ENCODE measurements around the gene CATSPERZ.

Gene CATSPERZ

GRCh38 chr11:64299847-64300648 is at the start of gene CATSPERZ:
Gene CATSPERZ, plus strand, starts transcription at chr11:64300358. Its CDS starts 53 bp downstream, at chr11:64300411.
- no peak for DNase-seq (ENCODE audit: low spot score)

- DNase-seq (ENCODE audit: low spot score) = no peak
These were observed 49.6 kb upstream of the CATSPERZ start for GRCh38 chr11:64250415-64251015.

DNA sequence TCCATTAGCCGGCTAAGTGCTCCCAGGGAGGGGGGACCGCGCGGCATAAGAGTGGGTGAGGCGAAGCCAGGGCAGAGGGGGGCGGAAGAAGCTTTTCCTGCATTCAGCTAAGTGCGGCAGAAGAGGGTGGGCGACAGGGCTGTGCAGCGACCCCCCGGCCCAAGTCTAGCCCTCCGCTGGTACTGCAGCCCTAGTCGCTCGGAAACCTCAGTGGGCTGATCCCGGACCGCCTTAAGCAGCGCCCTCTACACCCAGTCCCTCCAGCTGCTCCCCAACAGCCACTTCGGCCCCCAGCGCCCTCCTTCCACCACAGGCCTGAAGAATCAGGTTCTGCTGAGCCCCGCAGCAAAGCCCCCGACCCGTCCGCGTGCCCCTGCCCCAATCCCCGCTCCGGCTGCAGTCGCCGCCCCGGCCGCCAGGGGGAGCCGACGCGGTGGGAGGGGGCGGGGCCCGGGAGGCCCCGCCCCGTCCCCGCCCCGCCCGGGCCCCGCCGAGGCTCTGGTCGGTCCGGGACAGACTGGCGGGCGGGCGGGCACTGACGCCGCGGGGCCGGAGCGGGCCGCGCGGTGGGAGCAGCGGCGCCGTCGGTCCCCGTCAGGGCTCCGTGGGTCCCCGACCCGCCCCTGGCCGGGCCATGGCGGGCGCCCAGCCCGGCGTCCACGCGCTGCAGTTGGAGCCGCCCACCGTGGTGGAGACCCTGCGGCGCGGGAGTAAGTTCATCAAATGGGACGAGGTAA is 49.0 kb upstream of the CATSPERZ start, which contains the start of gene PLCB3:
TSS of gene PLCB3 (plus strand) at position 515 of the 737 bp plus-strand sequence. CDS start at position 635, 120 bp downstream.
- DNase-seq (ENCODE audit: low spot score) = peak; percentile 84

DNA sequence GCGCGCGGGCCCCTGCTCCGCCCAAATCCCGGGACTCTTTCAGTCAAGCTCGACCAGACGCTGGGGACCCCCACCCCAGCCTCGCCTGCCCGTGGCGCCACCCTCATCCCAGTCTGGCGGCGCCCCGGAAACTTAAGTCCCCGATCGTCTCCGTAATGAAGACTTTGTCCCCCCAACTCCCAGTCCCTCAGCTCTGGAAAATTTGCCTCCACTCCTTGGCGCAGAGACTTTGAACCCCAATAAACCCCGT is 48.5 kb upstream of the CATSPERZ start:
- DNase-seq (ENCODE audit: low spot score) = no peak

- DNase-seq (ENCODE audit: low spot score) = peak; percentile 66
These were observed 47.9 kb upstream of the CATSPERZ start for GRCh38 chr11:64252003-64252872.

DNA sequence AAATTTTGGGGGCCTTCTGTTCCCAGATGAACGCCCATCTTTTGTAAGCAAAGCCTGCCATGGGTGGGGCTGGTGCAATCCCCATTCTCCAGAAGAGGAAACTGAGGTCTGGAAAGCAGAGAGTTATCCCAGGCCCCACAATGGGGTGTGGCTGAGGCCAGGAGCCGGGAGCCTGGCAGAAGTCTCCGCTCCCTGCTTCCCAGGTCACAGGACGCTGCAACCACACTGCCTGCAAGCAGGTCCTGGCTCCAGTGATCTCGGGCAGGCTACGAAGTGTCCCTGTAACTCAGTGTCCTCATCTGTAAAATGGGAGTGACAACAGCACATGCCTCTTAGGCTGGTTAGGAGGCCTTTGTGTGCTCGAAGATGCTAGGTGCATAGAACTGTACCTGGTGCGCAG is 47.1 kb upstream of the CATSPERZ start:
- DNase-seq (ENCODE audit: low spot score) = no peak

- DNase-seq (ENCODE audit: low spot score) = no peak
These were observed 46.7 kb upstream of the CATSPERZ start for GRCh38 chr11:64253481-64253880.

DNA sequence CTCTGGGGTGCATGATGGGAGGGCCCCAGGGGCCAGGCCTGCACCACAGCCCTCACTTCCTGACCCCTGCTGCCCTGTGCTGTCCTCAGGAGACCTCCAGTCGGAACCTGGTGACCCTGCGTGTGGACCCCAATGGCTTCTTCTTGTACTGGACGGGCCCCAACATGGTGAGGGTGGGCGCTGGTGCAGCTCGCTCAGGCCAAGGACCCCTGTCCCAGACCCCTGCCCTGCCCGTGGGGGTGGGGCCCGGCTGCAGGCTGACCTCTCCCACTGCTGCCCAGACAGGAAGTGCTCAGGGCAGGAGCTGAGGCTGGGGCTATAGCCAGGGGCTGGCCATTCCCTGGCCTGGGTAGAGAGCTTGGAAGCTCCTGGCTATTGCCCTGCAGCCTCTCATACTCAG is 45.8 kb upstream of the CATSPERZ start:
- no peak for DNase-seq (ENCODE audit: low spot score)

- DNase-seq (ENCODE audit: low spot score) = no peak
These were observed 44.7 kb upstream of the CATSPERZ start for GRCh38 chr11:64255135-64256128.

- DNase-seq (ENCODE audit: low spot score) = no peak
These were observed 43.9 kb upstream of the CATSPERZ start for GRCh38 chr11:64256300-64256699.

DNA sequence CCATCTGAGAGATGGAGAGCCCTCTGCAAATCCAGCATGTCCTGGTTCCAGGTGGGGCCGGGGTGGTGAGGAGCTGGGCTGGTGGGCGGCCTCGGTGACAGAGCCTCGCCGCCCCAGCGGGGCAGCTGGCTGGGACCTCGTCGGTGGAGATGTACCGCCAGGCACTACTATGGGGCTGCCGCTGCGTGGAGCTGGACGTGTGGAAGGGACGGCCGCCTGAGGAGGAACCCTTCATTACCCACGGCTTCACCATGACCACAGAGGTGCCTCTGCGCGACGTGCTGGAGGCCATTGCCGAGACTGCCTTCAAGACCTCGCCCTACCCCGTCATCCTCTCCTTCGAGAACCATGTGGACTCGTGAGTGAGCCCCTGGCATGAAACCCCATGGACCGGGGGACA is 41.8 kb upstream of the CATSPERZ start:
- DNase-seq (ENCODE audit: low spot score) = no peak

GRCh38 chr11:64258946-64259532 is 41.1 kb upstream of the CATSPERZ start:
- no peak for DNase-seq (ENCODE audit: low spot score)

- no peak for DNase-seq (ENCODE audit: low spot score)
These were observed 40.6 kb upstream of the CATSPERZ start for GRCh38 chr11:64259533-64260067.

DNA sequence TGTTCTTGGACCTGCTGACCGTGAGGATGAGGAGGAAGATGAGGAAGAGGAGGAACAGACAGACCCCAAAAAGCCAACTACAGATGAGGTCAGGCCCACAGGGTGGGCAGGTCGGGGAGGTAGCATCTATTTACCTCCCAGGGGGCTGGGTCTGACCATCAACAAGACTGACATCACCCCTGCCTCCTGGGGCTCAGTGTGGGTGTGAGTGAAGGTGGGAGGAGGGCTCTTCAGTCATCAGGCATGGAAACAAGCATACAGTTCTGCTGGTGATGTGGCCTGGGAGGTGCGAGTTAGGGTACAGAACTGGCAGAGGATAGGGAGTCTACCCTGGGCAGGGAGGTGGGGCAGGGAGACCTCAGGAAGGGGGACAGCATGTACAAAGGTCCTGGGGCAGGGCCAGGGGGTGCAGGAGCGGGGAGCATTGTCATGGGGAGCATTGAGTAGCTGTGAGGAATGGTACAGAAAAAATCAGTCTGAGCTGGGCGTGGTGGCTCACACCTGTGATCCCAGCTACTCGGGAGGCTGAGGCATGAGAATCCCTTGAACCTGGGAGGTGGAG is 39.9 kb upstream of the CATSPERZ start:
- DNase-seq (ENCODE audit: low spot score) = no peak

GRCh38 chr11:64261556-64262080 is 38.5 kb upstream of the CATSPERZ start:
- no peak for DNase-seq (ENCODE audit: low spot score)

DNA sequence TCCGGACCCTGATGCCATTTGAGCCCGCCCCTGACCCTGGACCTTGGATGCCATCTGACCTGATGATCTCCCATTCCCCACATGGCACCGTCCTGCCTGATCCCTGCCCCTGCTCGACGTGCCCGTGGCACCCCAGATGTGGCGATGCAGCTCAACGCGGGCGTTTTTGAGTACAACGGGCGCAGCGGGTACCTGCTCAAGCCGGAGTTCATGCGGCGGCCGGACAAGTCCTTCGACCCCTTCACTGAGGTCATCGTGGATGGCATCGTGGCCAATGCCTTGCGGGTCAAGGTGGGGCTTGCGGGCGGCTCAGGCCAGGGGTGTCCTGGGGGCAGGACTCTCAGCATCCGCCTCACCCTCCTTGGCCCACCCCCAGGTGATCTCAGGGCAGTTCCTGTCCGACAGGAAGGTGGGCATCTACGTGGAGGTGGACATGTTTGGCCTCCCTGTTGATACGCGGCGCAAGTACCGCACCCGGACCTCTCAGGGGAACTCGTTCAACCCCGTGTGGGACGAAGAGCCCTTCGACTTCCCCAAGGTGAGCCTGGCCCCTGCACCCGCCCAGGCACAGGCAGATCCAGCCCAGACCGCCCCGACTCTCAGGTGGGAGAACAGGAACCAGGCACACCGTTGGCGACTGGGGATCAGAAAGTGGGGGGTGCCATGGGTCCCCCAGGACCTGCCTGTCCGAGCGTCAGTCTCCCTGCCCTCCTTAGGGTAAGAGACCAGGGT is 37.7 kb upstream of the CATSPERZ start:
- DNase-seq (ENCODE audit: low spot score) = no peak

- DNase-seq (ENCODE audit: low spot score) = no peak
These were observed 36.9 kb upstream of the CATSPERZ start for GRCh38 chr11:64263021-64263946.

GRCh38 chr11:64263947-64264317 is 36.2 kb upstream of the CATSPERZ start:
- DNase-seq (ENCODE audit: low spot score) = no peak

Measured in left forelimb (tissue), 1 donor.